ENCODE data around the gene HPS3.

The HPS3 gene

GRCh38 chr3:149174901-149175300 lies 45.5 kb downstream of the HPS3 start:
- no peak for TF ChIP-seq CTCF (IDR thresholded peaks at IDR 0.05; ENCODE audit: insufficient read depth, low read length, poor library complexity, severe bottlenecking)
- peak; percentile 6 for DNase-seq (ENCODE audit: extremely low read depth, insufficient read length)
- no peaks in the 10 kb centered on the region for H3K27me3 ChIP-seq (replicated peaks; ENCODE audit: control insufficient read depth, insufficient read depth, low read length)
- no peak overlapping the region for H3K4me3 ChIP-seq (replicated peaks; ENCODE audit: low read depth, low read length)
- H3K36me3 ChIP-seq (ENCODE audit: control insufficient read depth, insufficient read depth, low read length) = peaks cover 1% of the 10 kb centered on the region

GRCh38 chr3:149177122-149177521 lies 47.7 kb downstream of the HPS3 start:
- DNase-seq (ENCODE audit: extremely low read depth, insufficient read length) = no peak
- no peak overlapping the region for H3K4me3 ChIP-seq (replicated peaks; ENCODE audit: low read depth, low read length)
- TF ChIP-seq CTCF (IDR thresholded peaks at IDR 0.05; ENCODE audit: insufficient read depth, low read length, poor library complexity, severe bottlenecking) = no peak
- H3K36me3 ChIP-seq (ENCODE audit: control insufficient read depth, insufficient read depth, low read length) = no peaks in the 10 kb centered on the region
- no peaks in the 10 kb centered on the region for H3K27me3 ChIP-seq (replicated peaks; ENCODE audit: control insufficient read depth, insufficient read depth, low read length)

- Histone ChIP-seq H3K36me3 (ENCODE audit: control insufficient read depth, insufficient read depth, low read length) (no peaks in the 10 kb centered on the region), H3K27me3 (replicated peaks; ENCODE audit: control insufficient read depth, insufficient read depth, low read length) (no peaks in the 10 kb centered on the region), H3K4me3 (replicated peaks; ENCODE audit: low read depth, low read length) (no peak overlapping the region)
- no peak for DNase-seq (ENCODE audit: extremely low read depth, insufficient read length)
- no peak for TF ChIP-seq CTCF (IDR thresholded peaks at IDR 0.05; ENCODE audit: insufficient read depth, low read length, poor library complexity, severe bottlenecking)
Observed at GRCh38 chr3:149179220-149179619, 49.8 kb downstream of the HPS3 start.

- no peak overlapping the region for H3K4me3 ChIP-seq (replicated peaks; ENCODE audit: low read depth, low read length)
- TF ChIP-seq CTCF (IDR thresholded peaks at IDR 0.05; ENCODE audit: insufficient read depth, low read length, poor library complexity, severe bottlenecking) = no peak
- no peak for DNase-seq (ENCODE audit: extremely low read depth, insufficient read length)
- no peaks in the 10 kb centered on the region for H3K36me3 ChIP-seq (ENCODE audit: control insufficient read depth, insufficient read depth, low read length)
- H3K27me3 ChIP-seq (replicated peaks; ENCODE audit: control insufficient read depth, insufficient read depth, low read length) = no peaks in the 10 kb centered on the region
Observed at GRCh38 chr3:149180057-149180573, 50.7 kb downstream of the HPS3 start.

GRCh38 chr3:149181182-149181581 lies 51.7 kb downstream of the HPS3 start:
- no peaks in the 10 kb centered on the region for H3K27me3 ChIP-seq (replicated peaks; ENCODE audit: control insufficient read depth, insufficient read depth, low read length)
- no peak for TF ChIP-seq CTCF (IDR thresholded peaks at IDR 0.05; ENCODE audit: insufficient read depth, low read length, poor library complexity, severe bottlenecking)
- DNase-seq (ENCODE audit: extremely low read depth, insufficient read length) = no peak
- no peak overlapping the region for H3K4me3 ChIP-seq (replicated peaks; ENCODE audit: low read depth, low read length)
- H3K36me3 ChIP-seq (ENCODE audit: control insufficient read depth, insufficient read depth, low read length) = no peaks in the 10 kb centered on the region

- H3K27me3 ChIP-seq (replicated peaks; ENCODE audit: control insufficient read depth, insufficient read depth, low read length) = no peaks in the 10 kb centered on the region
- no peak overlapping the region for H3K4me3 ChIP-seq (replicated peaks; ENCODE audit: low read depth, low read length)
- TF ChIP-seq CTCF (IDR thresholded peaks at IDR 0.05; ENCODE audit: insufficient read depth, low read length, poor library complexity, severe bottlenecking) = no peak
- no peaks in the 10 kb centered on the region for H3K36me3 ChIP-seq (ENCODE audit: control insufficient read depth, insufficient read depth, low read length)
- no peak for DNase-seq (ENCODE audit: extremely low read depth, insufficient read length)
Observed at GRCh38 chr3:149186219-149186618, 56.8 kb downstream of the HPS3 start.

Data from GM06990 (cell line).